Endodermal cell (in vitro differentiated cells): Measurements from ENCODE around the gene SLC16A13. TPM values are rescaled to one million over a fixed set of nuclear protein-coding genes. Genes with fewer than 3 reads are reported as not detected.

Source experiments
- DNase-seq: peaks from one replicate; pipeline ENCODE4 v3.0.0-alpha.2; 2017
- H3K27ac ChIP-seq: 2 replicates; pipeline ENCODE4 v1.5.1; 2013; ENCODE audit warnings: mild to moderate bottlenecking, low read depth, low read length, moderate library complexity
- H3K27me3 ChIP-seq: 2 replicates; pipeline ENCODE4 v1.6.1; 2013; ENCODE audit warnings: mild to moderate bottlenecking, low read length, moderate library complexity; ENCODE audit not compliant: insufficient read depth, control insufficient read depth, poor library complexity, severe bottlenecking
- H3K36me3 ChIP-seq: 2 replicates; pipeline ENCODE4 v1.7.0; 2013; ENCODE audit warnings: mild to moderate bottlenecking, low read length, moderate library complexity; ENCODE audit not compliant: control insufficient read depth, insufficient read depth
- H3K4me1 ChIP-seq: one replicate; pipeline ENCODE4 v1.7.0; 2013; ENCODE audit warnings: low read length; ENCODE audit not compliant: control insufficient read depth, insufficient read depth
- H3K4me3 ChIP-seq: 2 replicates; pipeline ENCODE4 v1.5.1; 2013; ENCODE audit warnings: mild to moderate bottlenecking, low read length, moderate library complexity
- H3K9ac ChIP-seq: 2 replicates; pipeline ENCODE4 v1.6.1; 2013; ENCODE audit warnings: mild to moderate bottlenecking, low read length, moderate library complexity; ENCODE audit not compliant: poor library complexity, severe bottlenecking; ENCODE audit errors: extremely low read depth
- H3K9me3 ChIP-seq: 2 replicates; pipeline ENCODE4 v1.6.1; 2013; ENCODE audit warnings: mild to moderate bottlenecking, low read length, moderate library complexity; ENCODE audit not compliant: control insufficient read depth
- H3K27ac Mint-ChIP-seq: 2 replicates; pipeline ENCODE4 v1.8.0; 2020; ENCODE audit warnings: mixed read lengths
- H3K27me3 Mint-ChIP-seq: 2 replicates; pipeline ENCODE4 v1.8.0; 2021; ENCODE audit warnings: mild to moderate bottlenecking, mixed read lengths; ENCODE audit not compliant: insufficient read depth
- H3K36me3 Mint-ChIP-seq: 2 replicates; pipeline ENCODE4 v1.8.0; 2020; ENCODE audit warnings: low read depth, mixed read lengths
- H3K4me1 Mint-ChIP-seq: 2 replicates; pipeline ENCODE4 v1.8.0; 2020; ENCODE audit warnings: mixed read lengths
- H3K4me3 Mint-ChIP-seq: 2 replicates; pipeline ENCODE4 v1.8.0; 2020; ENCODE audit warnings: mild to moderate bottlenecking, moderate library complexity, mixed read lengths
- H3K9me3 Mint-ChIP-seq: 2 replicates; pipeline ENCODE4 v1.8.0; 2020; ENCODE audit warnings: mild to moderate bottlenecking, mixed read lengths
- WGBS, 2 experiments: methylation state at CpG; one replicate each; pipeline versions ENCODE4 v1.1.5 to v1.1.7; 2013; ENCODE audit warnings: missing lambda C conversion rate in 2 of 2, mixed read lengths in 1 of 2; ENCODE audit not compliant: insufficient coverage in 1 of 2, insufficient read length in 1 of 2; 5-methylcytosine and 5-hydroxymethylcytosine counted together
- total RNA-seq, 2 donors: library from RNA; stranded (reverse); fragmentation: NEBNext Ultra II Directional in 1 of 2; extraction: Animal tissue kit (Norgen Biotek cat#: 25700) in 1 of 2; gene quantifications; 2 replicates in 1 of 2; 3 replicates in 1 of 2; pipeline ENCODE4 v1.2.1, GENCODE V29; 2021
- TF ChIP-seq, protein P1 (sequence below): fragments of 200-600 bp; sonication (generic); conservative IDR thresholded peaks from 2 replicates; pipeline ENCODE4 v1.5.0; 2021; ENCODE audit warnings: antibody characterized with exemption, mild to moderate bottlenecking

The SLC16A13 gene
- total RNA-seq, 2 donors from 2014 or later = 18.8 to 19.9 TPM

DNA sequence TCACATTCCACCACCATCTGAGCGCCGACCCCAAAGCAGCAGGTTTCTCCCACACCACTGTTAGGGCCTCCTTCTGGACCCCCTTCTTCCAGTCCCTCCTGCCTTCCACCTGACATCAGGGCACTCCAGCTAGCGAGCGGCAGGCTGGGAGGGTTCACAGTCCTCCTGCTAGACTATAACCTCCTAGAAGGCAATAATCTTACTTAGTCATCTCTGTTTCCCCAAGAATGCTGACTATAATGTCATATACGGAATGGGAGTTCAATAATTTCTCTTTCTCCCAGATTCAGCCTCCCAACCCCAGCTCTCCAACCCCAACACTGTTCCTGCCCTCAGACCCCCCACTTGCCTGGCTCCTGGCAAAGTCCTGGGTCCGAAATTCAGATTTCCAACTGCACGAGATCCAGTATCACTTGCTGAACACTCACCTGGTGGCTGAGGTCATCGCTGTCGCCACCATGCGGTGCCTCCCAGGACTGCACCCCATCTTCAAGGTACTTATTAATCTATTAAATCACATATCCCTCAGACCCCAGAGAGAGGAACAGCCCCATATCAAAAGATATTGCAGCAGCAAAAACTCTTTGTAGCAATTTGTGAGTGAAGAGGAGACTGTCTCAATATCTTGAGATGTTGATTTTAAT, 34.4 kb upstream of the SLC16A13 start:
- WGBS, 2 experiments = 67 to 71% methylated on average over 9 to 10 of the region's 10 CpGs
- peaks cover 36% of the 10 kb centered on the region for H3K36me3 ChIP-seq
- H3K27ac Mint-ChIP-seq = peak overlapping the region; percentile 59
- no peak overlapping the region for H3K9ac ChIP-seq
- peak; percentile 90 for DNase-seq
- H3K36me3 Mint-ChIP-seq = peaks cover 46% of the 10 kb centered on the region
- no peak overlapping the region for H3K27ac ChIP-seq
- H3K4me1 Mint-ChIP-seq = no peaks in the 10 kb centered on the region
- no peaks in the 10 kb centered on the region for H3K9me3 ChIP-seq
- no peak overlapping the region for H3K4me3 ChIP-seq
- H3K4me1 ChIP-seq = no peaks in the 10 kb centered on the region
- H3K27me3 ChIP-seq = peaks cover 4% of the 10 kb centered on the region
- peaks cover 15% of the 10 kb centered on the region for H3K27me3 Mint-ChIP-seq
- TF ChIP-seq, protein P1, sequence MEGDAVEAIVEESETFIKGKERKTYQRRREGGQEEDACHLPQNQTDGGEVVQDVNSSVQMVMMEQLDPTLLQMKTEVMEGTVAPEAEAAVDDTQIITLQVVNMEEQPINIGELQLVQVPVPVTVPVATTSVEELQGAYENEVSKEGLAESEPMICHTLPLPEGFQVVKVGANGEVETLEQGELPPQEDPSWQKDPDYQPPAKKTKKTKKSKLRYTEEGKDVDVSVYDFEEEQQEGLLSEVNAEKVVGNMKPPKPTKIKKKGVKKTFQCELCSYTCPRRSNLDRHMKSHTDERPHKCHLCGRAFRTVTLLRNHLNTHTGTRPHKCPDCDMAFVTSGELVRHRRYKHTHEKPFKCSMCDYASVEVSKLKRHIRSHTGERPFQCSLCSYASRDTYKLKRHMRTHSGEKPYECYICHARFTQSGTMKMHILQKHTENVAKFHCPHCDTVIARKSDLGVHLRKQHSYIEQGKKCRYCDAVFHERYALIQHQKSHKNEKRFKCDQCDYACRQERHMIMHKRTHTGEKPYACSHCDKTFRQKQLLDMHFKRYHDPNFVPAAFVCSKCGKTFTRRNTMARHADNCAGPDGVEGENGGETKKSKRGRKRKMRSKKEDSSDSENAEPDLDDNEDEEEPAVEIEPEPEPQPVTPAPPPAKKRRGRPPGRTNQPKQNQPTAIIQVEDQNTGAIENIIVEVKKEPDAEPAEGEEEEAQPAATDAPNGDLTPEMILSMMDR = peak; percentile 81
- no peak overlapping the region for H3K4me3 Mint-ChIP-seq
- no peaks in the 10 kb centered on the region for H3K9me3 Mint-ChIP-seq

DNA sequence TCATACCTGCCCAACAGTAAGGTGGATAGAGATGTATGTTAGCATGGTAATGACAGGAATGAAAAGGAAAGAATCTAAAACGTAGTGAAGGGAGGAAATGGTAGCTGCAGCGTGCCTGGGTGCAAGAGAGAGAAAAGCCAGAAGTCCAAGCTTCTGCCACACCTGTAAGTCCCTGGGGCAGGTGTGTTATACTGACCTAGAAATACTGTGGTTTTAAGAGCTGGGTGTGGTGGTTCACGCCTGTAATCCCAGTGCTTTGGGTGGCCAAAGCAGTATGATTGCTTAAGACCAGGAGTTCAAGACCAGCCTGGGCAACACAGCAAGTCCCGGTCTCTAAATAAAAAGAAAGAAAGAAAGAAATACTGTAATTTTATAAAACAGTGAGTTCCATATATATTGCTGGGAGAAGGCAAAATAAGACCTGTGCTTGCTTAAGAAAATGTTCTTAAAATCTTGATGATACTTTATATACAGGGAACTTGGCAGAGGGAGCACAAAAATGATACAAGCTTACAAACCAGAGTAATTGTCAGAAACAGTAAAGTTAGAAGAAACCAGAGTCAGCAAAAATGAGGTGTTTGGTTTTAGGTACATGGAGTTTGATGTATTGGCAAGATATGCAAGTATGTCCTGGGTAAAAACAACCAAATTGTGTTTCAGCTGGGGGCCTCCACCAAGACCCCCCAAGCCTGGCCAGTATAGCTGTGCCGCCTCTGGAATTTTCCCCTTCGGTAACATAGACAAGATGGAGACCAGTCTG, 33.3 kb upstream of the SLC16A13 start:
- H3K4me1 ChIP-seq = no peaks in the 10 kb centered on the region
- 84 to 93% methylated on average over 6 of the region's 6 CpGs for WGBS, 2 experiments
- no peaks in the 10 kb centered on the region for H3K27me3 ChIP-seq

DNA sequence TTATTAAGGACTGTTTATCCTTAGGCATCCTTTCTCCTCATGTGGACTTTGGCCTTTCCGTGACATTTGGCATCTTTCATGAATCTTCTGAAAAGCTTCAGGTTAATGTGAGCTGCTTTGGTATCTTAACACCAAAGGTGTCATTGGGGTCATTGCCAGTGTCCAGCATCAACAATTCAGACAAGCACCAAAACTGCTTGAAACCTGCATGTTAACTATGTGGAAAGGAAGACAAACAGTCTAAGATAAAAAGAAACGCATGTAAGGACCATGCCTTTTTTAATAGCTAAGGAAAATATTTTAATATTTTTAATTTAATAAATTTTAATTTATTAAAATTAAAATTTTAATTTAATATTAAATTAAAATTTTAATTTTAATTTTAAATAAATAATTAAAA, 32.1 kb upstream of the SLC16A13 start:
- no peak overlapping the region for H3K4me3 Mint-ChIP-seq
- TF ChIP-seq, protein P1 = no peak
- H3K4me3 ChIP-seq = no peak overlapping the region
- H3K9me3 Mint-ChIP-seq = no peaks in the 10 kb centered on the region
- H3K36me3 ChIP-seq = peaks cover 30% of the 10 kb centered on the region
- H3K4me1 Mint-ChIP-seq = no peaks in the 10 kb centered on the region
- no peaks in the 10 kb centered on the region for H3K9me3 ChIP-seq
- DNase-seq = no peak
- H3K27ac ChIP-seq = no peak overlapping the region
- no peaks in the 10 kb centered on the region for H3K27me3 Mint-ChIP-seq
- H3K27ac Mint-ChIP-seq = no peak overlapping the region
- H3K27me3 ChIP-seq = no peaks in the 10 kb centered on the region
- H3K4me1 ChIP-seq = no peaks in the 10 kb centered on the region
- peaks cover 30% of the 10 kb centered on the region for H3K36me3 Mint-ChIP-seq
- no peak overlapping the region for H3K9ac ChIP-seq
- WGBS, 2 experiments = 93 to 100% methylated on average over 1 of the region's 2 CpGs

More for the DNA sequence above, 33.3 kb upstream of the SLC16A13 start:
- Mint-ChIP-seq H3K9me3 (no peaks in the 10 kb centered on the region), H3K4me1 (no peaks in the 10 kb centered on the region), H3K36me3 (peaks cover 40% of the 10 kb centered on the region), H3K27me3 (peaks cover 6% of the 10 kb centered on the region), H3K27ac (no peak overlapping the region), H3K4me3 (no peak overlapping the region)
- no peak overlapping the region for H3K9ac ChIP-seq
- peaks cover 36% of the 10 kb centered on the region for H3K36me3 ChIP-seq
- DNase-seq = no peak
- H3K27ac ChIP-seq = no peak overlapping the region
- TF ChIP-seq, protein P1 = no peak
- no peak overlapping the region for H3K4me3 ChIP-seq
- no peaks in the 10 kb centered on the region for H3K9me3 ChIP-seq
